Measurements from ENCODE around the gene C16orf82.

DNA sequence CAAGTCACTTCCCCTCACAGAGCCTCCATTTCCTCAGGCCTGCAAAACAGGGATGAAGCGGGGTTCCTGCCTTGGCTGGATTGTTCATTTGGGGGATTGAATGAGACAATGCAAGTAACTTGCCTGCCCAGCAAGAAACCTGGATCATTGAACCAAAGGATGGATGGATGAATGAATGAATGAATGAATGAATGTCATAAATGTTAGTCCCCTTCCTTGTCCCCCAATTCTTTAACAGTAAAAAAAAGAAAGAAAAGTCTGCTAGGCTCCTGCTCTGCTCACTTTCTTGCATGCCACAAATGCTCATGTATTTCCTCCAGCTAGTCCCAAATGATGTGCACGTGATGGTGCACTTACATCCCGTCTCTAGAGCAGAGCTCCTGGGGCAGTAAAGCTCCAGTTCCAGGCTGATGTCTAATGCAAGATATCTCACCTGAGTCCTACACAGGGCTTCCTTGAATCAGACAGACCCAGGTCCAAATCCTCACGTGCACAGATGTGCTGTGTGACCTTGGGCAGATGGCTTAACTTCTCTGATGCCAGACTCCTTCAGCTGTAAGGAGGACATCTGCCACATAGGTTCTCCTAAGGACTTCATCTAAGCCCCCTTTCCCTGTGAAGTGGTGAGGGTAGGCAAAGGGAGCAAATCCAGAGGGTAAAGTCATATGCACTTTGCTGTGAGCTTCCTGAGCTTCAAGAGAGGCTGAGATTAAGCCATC is 45.5 kb downstream of the C16orf82 start:
- TF ChIP-seq, protein P1, sequence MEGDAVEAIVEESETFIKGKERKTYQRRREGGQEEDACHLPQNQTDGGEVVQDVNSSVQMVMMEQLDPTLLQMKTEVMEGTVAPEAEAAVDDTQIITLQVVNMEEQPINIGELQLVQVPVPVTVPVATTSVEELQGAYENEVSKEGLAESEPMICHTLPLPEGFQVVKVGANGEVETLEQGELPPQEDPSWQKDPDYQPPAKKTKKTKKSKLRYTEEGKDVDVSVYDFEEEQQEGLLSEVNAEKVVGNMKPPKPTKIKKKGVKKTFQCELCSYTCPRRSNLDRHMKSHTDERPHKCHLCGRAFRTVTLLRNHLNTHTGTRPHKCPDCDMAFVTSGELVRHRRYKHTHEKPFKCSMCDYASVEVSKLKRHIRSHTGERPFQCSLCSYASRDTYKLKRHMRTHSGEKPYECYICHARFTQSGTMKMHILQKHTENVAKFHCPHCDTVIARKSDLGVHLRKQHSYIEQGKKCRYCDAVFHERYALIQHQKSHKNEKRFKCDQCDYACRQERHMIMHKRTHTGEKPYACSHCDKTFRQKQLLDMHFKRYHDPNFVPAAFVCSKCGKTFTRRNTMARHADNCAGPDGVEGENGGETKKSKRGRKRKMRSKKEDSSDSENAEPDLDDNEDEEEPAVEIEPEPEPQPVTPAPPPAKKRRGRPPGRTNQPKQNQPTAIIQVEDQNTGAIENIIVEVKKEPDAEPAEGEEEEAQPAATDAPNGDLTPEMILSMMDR (IDR thresholded peaks at IDR 0.05): no peak
- no peak for TF ChIP-seq EP300 (IDR thresholded peaks at IDR 0.05)
- TF ChIP-seq POLR2A (IDR thresholded peaks at IDR 0.05): no peak
- no peak for TF ChIP-seq POLR2AphosphoS5 (IDR thresholded peaks at IDR 0.05)

All from gastroesophageal sphincter (tissue), 3 donors.